H1 (cell line): Measurements from ENCODE around the gene NR2F1-AS1. TPM values are rescaled to one million over a fixed set of nuclear protein-coding genes. Genes with fewer than 3 reads are reported as not detected.

Experiments
- CTCF ChIA-PET: fragments of 300-600 bp; sonication (Branson Sonifier 250); formaldehyde crosslinking; loops from one replicate; lab custom pipeline; 2021; ENCODE audit not compliant: partially characterized antibody; lab: Charles Lee
- POLR2A ChIA-PET: fragments of 300-600 bp; sonication (Branson Sonifier 250); formaldehyde crosslinking; loops from one replicate; lab custom pipeline; 2021; ENCODE audit warnings: inconsistent platforms; ENCODE audit not compliant: partially characterized antibody; lab: Charles Lee
- DNase-seq, 2 experiments: peaks; one replicate each; pipeline versions ENCODE4 v3.0.0 to v3.0.0-alpha.2; 2010 to 2022; ENCODE audit warnings: low spot score in 2 of 2, low read depth in 1 of 2, mixed read lengths in 1 of 2
- FAIRE-seq: peaks from 2 replicates; lab custom pipeline; 2011; peaks lifted over from hg19 to GRCh38; lab: Jason Lieb, UNC
- H2AFZ ChIP-seq: 2 replicates; pipeline ENCODE4 v1.8.1; 2012; ENCODE audit warnings: low read length, inconsistent platforms
- H2AK5ac ChIP-seq: 2 replicates; pipeline ENCODE4 v1.6.1; 2013; ENCODE audit warnings: low read depth, low read length
- H2BK120ac ChIP-seq: replicated peaks from 2 replicates; pipeline ENCODE3; 2013; ENCODE audit warnings: low read depth, low read length, inconsistent platforms
- H2BK12ac ChIP-seq: 2 replicates; pipeline ENCODE4 v1.6.1; 2013; ENCODE audit warnings: low read depth, low read length
- H2BK15ac ChIP-seq: 2 replicates; pipeline ENCODE4 v1.6.1; 2013; ENCODE audit warnings: low read length
- H2BK20ac ChIP-seq: 2 replicates; pipeline ENCODE4 v1.6.1; 2013; ENCODE audit warnings: low read length
- H2BK5ac ChIP-seq: 2 replicates; pipeline ENCODE4 v1.6.1; 2013; ENCODE audit warnings: low read depth, low read length
- H3K14ac ChIP-seq: 2 replicates; pipeline ENCODE4 v1.6.1; 2013; ENCODE audit warnings: inconsistent platforms; ENCODE audit not compliant: insufficient read length
- H3K18ac ChIP-seq: 2 replicates; pipeline ENCODE4 v1.6.1; 2013; ENCODE audit warnings: low read length; ENCODE audit errors: extremely low read depth
- H3K23ac ChIP-seq: 2 replicates; pipeline ENCODE4 v1.6.1; 2013; ENCODE audit warnings: inconsistent platforms; ENCODE audit not compliant: insufficient read length
- H3K23me2 ChIP-seq: 2 replicates; pipeline ENCODE4 v1.6.1; 2013; ENCODE audit warnings: low read depth, low read length
- H3K27ac ChIP-seq: 2 replicates; pipeline ENCODE4 v1.6.1; 2011; ENCODE audit warnings: low read depth, low read length, inconsistent platforms
- H3K27me3 ChIP-seq, 4 experiments: replicated peaks in 1 of 4; 1 replicate in 1 of 4; 2 replicates in 3 of 4; pipeline versions ENCODE4 v1.6.1 to v1.8.1; 2011 to 2013; ENCODE audit warnings: low read length in 3 of 4, mild to moderate bottlenecking in 3 of 4, inconsistent platforms in 2 of 4, mixed read lengths in 2 of 4, moderate library complexity in 1 of 4; ENCODE audit not compliant: control insufficient read depth in 3 of 4, insufficient read depth in 3 of 4; ENCODE audit errors: extremely low read depth in 1 of 4
- H3K36me3 ChIP-seq, 4 experiments: 2 replicates each; pipeline versions ENCODE4 v1.6.1 to v1.8.1; 2011 to 2013; ENCODE audit warnings: mild to moderate bottlenecking in 4 of 4, low read length in 3 of 4, moderate library complexity in 2 of 4, control low read depth in 1 of 4, inconsistent platforms in 1 of 4; ENCODE audit not compliant: insufficient read depth in 4 of 4, control insufficient read depth in 2 of 4
- H3K4ac ChIP-seq: replicated peaks from 2 replicates; pipeline ENCODE3; 2013; ENCODE audit warnings: low read length, low read depth, mixed read lengths, inconsistent platforms; ENCODE audit not compliant: insufficient read length
- H3K4me1 ChIP-seq, 4 experiments: replicated peaks in 1 of 4; 1 replicate in 1 of 4; 2 replicates in 3 of 4; pipeline versions ENCODE4 v1.6.1 to v1.8.1; 2011 to 2013; ENCODE audit warnings: low read length in 3 of 4, inconsistent platforms in 2 of 4, mixed read lengths in 1 of 4; ENCODE audit not compliant: insufficient read depth in 4 of 4, control insufficient read depth in 3 of 4
- H3K4me2 ChIP-seq, 2 experiments: 2 replicates each; pipeline versions ENCODE4 v1.6.1 to v1.8.1; 2011 to 2013; ENCODE audit warnings: low read depth in 2 of 2, low read length in 2 of 2, control low read depth in 1 of 2, inconsistent platforms in 1 of 2, mild to moderate bottlenecking in 1 of 2; ENCODE audit not compliant: insufficient read depth in 1 of 2
- H3K4me3 ChIP-seq, 4 experiments: fragments of 200-600, 300-600 bp in 1 of 4; sonication (generic), shearing (Covaris generic), sonication (Bioruptor Twin) in 1 of 4; 2 replicates each; pipeline versions ENCODE4 v1.5.1 to v1.8.1; 2011 to 2016; ENCODE audit warnings: low read length in 4 of 4, low read depth in 3 of 4, control low read depth in 2 of 4, inconsistent platforms in 2 of 4, mild to moderate bottlenecking in 2 of 4, mixed read lengths in 1 of 4, moderate library complexity in 1 of 4; ENCODE audit not compliant: insufficient read depth in 2 of 4; ENCODE audit errors: extremely low read depth in 1 of 4
- H3K56ac ChIP-seq: replicated peaks from 2 replicates; pipeline ENCODE3; 2013; ENCODE audit warnings: low read depth, mild to moderate bottlenecking, mixed read lengths, low read length, inconsistent platforms; ENCODE audit not compliant: insufficient read length
- H3K79me1 ChIP-seq: 2 replicates; pipeline ENCODE4 v1.6.1; 2013; ENCODE audit warnings: low read depth, low read length, control low read depth
- H3K79me2 ChIP-seq, 2 experiments: 2 replicates each; pipeline versions ENCODE4 v1.6.1 to v1.8.1; 2012 to 2013; ENCODE audit warnings: low read length in 2 of 2, mild to moderate bottlenecking in 2 of 2, inconsistent platforms in 1 of 2; ENCODE audit not compliant: insufficient read depth in 2 of 2, control insufficient read depth in 1 of 2
- H3K9ac ChIP-seq, 4 experiments: replicated peaks in 1 of 4; 1 replicate in 1 of 4; 2 replicates in 3 of 4; pipeline versions ENCODE4 v1.6.1 to v1.8.1; 2011 to 2013; ENCODE audit warnings: low read depth in 3 of 4, low read length in 3 of 4, control low read depth in 2 of 4, mild to moderate bottlenecking in 2 of 4, moderate library complexity in 2 of 4, inconsistent platforms in 1 of 4; ENCODE audit errors: extremely low read depth in 1 of 4
- H3K9me3 ChIP-seq, 2 experiments: 2 replicates each; pipeline versions ENCODE4 v1.6.1 to v1.8.1; 2012 to 2013; ENCODE audit warnings: mild to moderate bottlenecking in 2 of 2, moderate library complexity in 2 of 2, control low read depth in 1 of 2, inconsistent platforms in 1 of 2, low read depth in 1 of 2, low read length in 1 of 2, mixed read lengths in 1 of 2; ENCODE audit not compliant: insufficient read depth in 2 of 2
- H4K20me1 ChIP-seq, 2 experiments: replicated peaks in 1 of 2; 2 replicates each; pipeline versions ENCODE3 to v1.8.1; 2011 to 2013; ENCODE audit warnings: inconsistent platforms in 2 of 2, low read length in 2 of 2, mild to moderate bottlenecking in 1 of 2; ENCODE audit not compliant: insufficient read depth in 2 of 2, control insufficient read depth in 1 of 2
- H4K5ac ChIP-seq: 2 replicates; pipeline ENCODE4 v1.6.1; 2013; ENCODE audit warnings: low read length, low read depth, mixed read lengths, inconsistent platforms; ENCODE audit not compliant: insufficient read length
- H4K8ac ChIP-seq: 2 replicates; pipeline ENCODE4 v1.8.0; 2013; ENCODE audit warnings: mild to moderate bottlenecking, moderate library complexity, low read length, inconsistent platforms; ENCODE audit not compliant: insufficient read depth; ENCODE audit errors: extremely low read depth
- H4K91ac ChIP-seq: replicated peaks from 2 replicates; pipeline ENCODE3; 2013; ENCODE audit warnings: low read length, mixed read lengths, inconsistent platforms; ENCODE audit not compliant: insufficient read length
- BACH1 ChIP-seq: IDR thresholded peaks from 2 replicates; pipeline ENCODE4 v1.6.1; 2012; ENCODE audit warnings: low read length, improper control_type of control experiment
- BRCA1 ChIP-seq: IDR thresholded peaks from 2 replicates; pipeline ENCODE4 v1.6.1; 2012; ENCODE audit warnings: low read depth, low read length, improper control_type of control experiment
- CBX5 ChIP-seq: fragments of 300-800, 300-1000 bp; sonication (generic); IDR thresholded peaks from 2 replicates; pipeline ENCODE4 v1.7.1; 2016; ENCODE audit warnings: antibody characterized with exemption, low read length, low read depth
- GABPA ChIP-seq: IDR thresholded peaks from 2 replicates; pipeline ENCODE4 v1.6.1; 2011; ENCODE audit warnings: mild to moderate bottlenecking, low read length, moderate library complexity, borderline replicate concordance; ENCODE audit not compliant: insufficient read depth
- HDAC2 ChIP-seq, 2 experiments: fragments of 300-600 bp in 1 of 2; sonication (generic) in 1 of 2; IDR thresholded peaks; 2 replicates each; pipeline ENCODE4 v1.6.1; 2011 to 2012; ENCODE audit warnings: low read depth in 2 of 2, low read length in 2 of 2, mild to moderate bottlenecking in 2 of 2, moderate library complexity in 2 of 2, borderline replicate concordance in 1 of 2, inconsistent platforms in 1 of 2
- HDAC6 ChIP-seq: IDR thresholded peaks from one replicate; pipeline ENCODE4 v1.7.1; 2012; ENCODE audit warnings: low read depth, mild to moderate bottlenecking, inconsistent platforms, low read length, moderate library complexity
- JUN ChIP-seq: IDR thresholded peaks from 2 replicates; pipeline ENCODE4 v1.6.1; 2011; ENCODE audit warnings: low read depth, mild to moderate bottlenecking, improper control_type of control experiment, low read length
- KDM4A ChIP-seq: IDR thresholded peaks from one replicate; pipeline ENCODE4 v1.7.1; 2012; ENCODE audit warnings: low read depth, mild to moderate bottlenecking, moderate library complexity, low read length, inconsistent platforms; ENCODE audit not compliant: severe bottlenecking
- MAFK ChIP-seq: IDR thresholded peaks from 2 replicates; pipeline ENCODE4 v1.6.1; 2012; ENCODE audit warnings: low read depth, mild to moderate bottlenecking, improper control_type of control experiment, low read length
- POLR2A ChIP-seq, 2 experiments: IDR thresholded peaks; 1 replicate in 1 of 2; 2 replicates in 1 of 2; pipeline ENCODE4 v1.6.1; 2011; ENCODE audit warnings: low read depth in 2 of 2, low read length in 2 of 2, mild to moderate bottlenecking in 2 of 2; ENCODE audit errors: control extremely low read depth in 1 of 2
- RBBP5 ChIP-seq: IDR thresholded peaks from 2 replicates; pipeline ENCODE4 v1.7.1; 2012; ENCODE audit warnings: low read depth, mild to moderate bottlenecking, inconsistent platforms, low read length, moderate library complexity, borderline replicate concordance
- SIX5 ChIP-seq: IDR thresholded peaks from 2 replicates; pipeline ENCODE4 v1.6.1; 2011; ENCODE audit warnings: mild to moderate bottlenecking, low read depth, low read length
- SUZ12 ChIP-seq: fragments of 200-600 bp; sonication (generic); IDR thresholded peaks from 2 replicates; pipeline ENCODE4 v1.6.1; 2012; ENCODE audit warnings: mild to moderate bottlenecking, inconsistent platforms, low read length, moderate library complexity, mixed read lengths
- TAF7 ChIP-seq: optimal IDR thresholded peaks from 2 replicates; pipeline ENCODE3; 2011; ENCODE audit warnings: low read depth, mild to moderate bottlenecking, inconsistent platforms, low read length, moderate library complexity, borderline replicate concordance
- TEAD4 ChIP-seq: IDR thresholded peaks from 2 replicates; pipeline ENCODE4 v1.6.1; 2012; ENCODE audit warnings: low read depth, low read length, inconsistent platforms, mixed read lengths
- polyA plus RNA-seq, 7 experiments: library from polyadenylated mRNA; depleted of rRNA in 3 of 7; stranded (reverse) in 5 of 7; unstranded in 2 of 7; fragments of >200 nt in 5 of 7; fragments of 200-250 nt in 2 of 7; gene quantifications; 1 replicate in 5 of 7; 2 replicates in 1 of 7; 4 replicates in 1 of 7; pipeline versions ENCODE4 v1.2.1 to v1.2.3, GENCODE V29; 2011 to 2013; ENCODE audit warnings: missing spikeins in 2 of 7, mixed read lengths in 2 of 7
- total RNA-seq: library from RNA; stranded (reverse); fragmentation: NEBNext Ultra II Directional; extraction: Animal tissue kit (Norgen Biotek cat#: 25700); gene quantifications from 2 replicates; pipeline ENCODE4 v1.2.1, GENCODE V29; 2021
- TF ChIP-seq, protein P1 (sequence below): IDR thresholded peaks from 2 replicates; pipeline ENCODE4 v1.6.1; 2012; ENCODE audit warnings: inconsistent platforms

NR2F1-AS1 gene
- total and polyA plus RNA-seq, 2 of the 8 experiments (the other 6 are each of a cell fraction or from before 2014, with no cell fraction given), result 1.6 to 5.6 TPM

GRCh38 chr5:93517828-93518227 is 63.2 kb downstream of the NR2F1-AS1 start:
- Histone ChIP-seq H2AFZ (no peak overlapping the region), H4K8ac (no peak overlapping the region), H3K36me3 (no peaks in the 10 kb centered on the region), H4K5ac (no peak overlapping the region), H3K79me2 (no peaks in the 10 kb centered on the region), H3K27ac (no peak overlapping the region), H3K18ac (no peak overlapping the region), H3K9me3 (peaks cover 0 to 6% of the 10 kb centered on the region in 2 experiments; a peak in 1 of 4 replicates), H2BK15ac (no peak overlapping the region), H2BK5ac (no peak overlapping the region), H2AK5ac (no peak overlapping the region), H3K9ac (no peak overlapping the region), H3K4me3 (no peak overlapping the region), H3K4ac (no peak overlapping the region), H2BK120ac (no peak overlapping the region), H3K56ac (no peak overlapping the region), H3K14ac (no peak overlapping the region), H3K4me2 (no peak overlapping the region), H3K27me3 (no peaks in the 10 kb centered on the region), H2BK12ac (no peak overlapping the region), H3K23ac (no peak overlapping the region), H2BK20ac (no peak overlapping the region), H3K4me1 (no peaks in the 10 kb centered on the region), H4K20me1 (no peaks in the 10 kb centered on the region), H3K23me2 (no peaks in the 10 kb centered on the region), H4K91ac (no peak overlapping the region), H3K79me1 (no peaks in the 10 kb centered on the region)
- POLR2A ChIA-PET, result no interaction called here
- FAIRE-seq (no peak), DNase-seq (no peak)
- CTCF ChIA-PET, result no interaction called here
- TF ChIP-seq RBBP5, result no peak
- TF ChIP-seq, protein P1, sequence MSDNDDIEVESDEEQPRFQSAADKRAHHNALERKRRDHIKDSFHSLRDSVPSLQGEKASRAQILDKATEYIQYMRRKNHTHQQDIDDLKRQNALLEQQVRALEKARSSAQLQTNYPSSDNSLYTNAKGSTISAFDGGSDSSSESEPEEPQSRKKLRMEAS, result no peak
- TF ChIP-seq CBX5, result no peak
- no peak for TF ChIP-seq HDAC6
- no peak for TF ChIP-seq TEAD4
- TF ChIP-seq KDM4A, result no peak
- no peak for TF ChIP-seq SIX5
- no peak for TF ChIP-seq JUN
- no peak for TF ChIP-seq BRCA1
- TF ChIP-seq TAF7, result no peak
- no peak for TF ChIP-seq GABPA
- TF ChIP-seq MAFK, result no peak
- TF ChIP-seq POLR2A (IDR thresholded peaks at IDR 0.05; ENCODE audit: control extremely low read depth in 1 of 2, low read depth in 2 of 2, low read length in 2 of 2), result no peak
- TF ChIP-seq BACH1, result no peak
- no peak for TF ChIP-seq SUZ12
- no peak for TF ChIP-seq HDAC2 (IDR thresholded peaks at IDR 0.05; ENCODE audit: borderline replicate concordance in 1 of 2, low read depth in 2 of 2, low read length in 2 of 2)
